NCI-H510A treated with DMSO at 0.1 percent for 48 hours (cell line): ENCODE results near the gene MACROD1.

Source experiments
- DNase-seq: peaks from one replicate; lab custom pipeline; 2025; lab: John Stamatoyannopoulos, UW

MACROD1 gene

GRCh38 chr11:64014356-64014755, 151.6 kb downstream of the MACROD1 start:
- no peak for DNase-seq

- DNase-seq = no peak
Observed at GRCh38 chr11:64013141-64013896, 152.6 kb downstream of the MACROD1 start.

GRCh38 chr11:64011371-64011770, 154.5 kb downstream of the MACROD1 start:
- DNase-seq = no peak

- no peak for DNase-seq
Observed at GRCh38 chr11:64010783-64011182, 155.1 kb downstream of the MACROD1 start.

- DNase-seq = no peak
Observed at GRCh38 chr11:64009710-64010109, 156.2 kb downstream of the MACROD1 start.

GRCh38 chr11:64008914-64009633, 156.8 kb downstream of the MACROD1 start:
- no peak for DNase-seq

GRCh38 chr11:64008283-64008913, 157.5 kb downstream of the MACROD1 start:
- no peak for DNase-seq

GRCh38 chr11:64007629-64008282, 158.2 kb downstream of the MACROD1 start:
- peak; percentile 28 for DNase-seq

GRCh38 chr11:64007160-64007628, 158.7 kb downstream of the MACROD1 start:
- DNase-seq = peak; percentile 18

GRCh38 chr11:64006398-64006797, 159.5 kb downstream of the MACROD1 start:
- DNase-seq = no peak

- DNase-seq = no peak
Observed at GRCh38 chr11:64005691-64006090, 160.2 kb downstream of the MACROD1 start.

GRCh38 chr11:64004590-64004984, 161.3 kb downstream of the MACROD1 start:
- DNase-seq = no peak

GRCh38 chr11:64003807-64004589, 161.9 kb downstream of the MACROD1 start:
- DNase-seq = no peak

GRCh38 chr11:64001484-64002420, 164.2 kb downstream of the MACROD1 start:
- DNase-seq = no peak

GRCh38 chr11:64000740-64001483, 165.0 kb downstream of the MACROD1 start:
- DNase-seq = no peak

GRCh38 chr11:64000026-64000739, 165.7 kb downstream of the MACROD1 start:
- DNase-seq = no peak

- no peak for DNase-seq
Observed at GRCh38 chr11:63999349-64000025, 166.4 kb downstream of the MACROD1 start.

GRCh38 chr11:63998558-63999348, 167.2 kb downstream of the MACROD1 start:
- no peak for DNase-seq
